Astrocyte of the spinal cord (primary cell): Measurements from ENCODE around the gene HDAC4.

Experiments used
- DNase-seq: peaks from one replicate; pipeline ENCODE4 v3.0.0; 2011; ENCODE audit warnings: low read depth, low spot score
- H3K4me3 ChIP-seq: 2 replicates; pipeline ENCODE4 v1.5.1; 2011; ENCODE audit warnings: low read depth, mild to moderate bottlenecking, low read length, moderate library complexity
- CTCF ChIP-seq: IDR thresholded peaks from 2 replicates; pipeline ENCODE4 v1.5.1; 2012; ENCODE audit warnings: low read depth, mild to moderate bottlenecking, low read length, inconsistent platforms
- in situ Hi-C: cut with HindIII; loops from 2 replicates; pipeline ENCODE4 v1.10.0; 2017; ENCODE audit warnings: low sequenced_read_pairs

The HDAC4 gene

GRCh38 chr2:239337877-239338484 is 62.8 kb downstream of the HDAC4 start:
- no peak for TF ChIP-seq CTCF
- in situ Hi-C loops: no loop called here
- DNase-seq: no peak

GRCh38 chr2:239337122-239337876 is 63.5 kb downstream of the HDAC4 start:
- no peak overlapping the region for H3K4me3 ChIP-seq
- in situ Hi-C loops: no loop called here
- DNase-seq: no peak

More at GRCh38 chr2:239337877-239338484, 62.8 kb downstream of the HDAC4 start:
- no peak overlapping the region for H3K4me3 ChIP-seq

GRCh38 chr2:239331560-239331959 is 69.3 kb downstream of the HDAC4 start:
- no peak overlapping the region for H3K4me3 ChIP-seq
- DNase-seq: no peak
- in situ Hi-C loops: no loop called here
- no peak for TF ChIP-seq CTCF

More at GRCh38 chr2:239337122-239337876, 63.5 kb downstream of the HDAC4 start:
- TF ChIP-seq CTCF: no peak

GRCh38 chr2:239330836-239331235 is 70.0 kb downstream of the HDAC4 start:
- DNase-seq: no peak
- in situ Hi-C loops: no loop called here
- no peak for TF ChIP-seq CTCF
- no peak overlapping the region for H3K4me3 ChIP-seq

- in situ Hi-C loops: no loop called here
- TF ChIP-seq CTCF: no peak
- no peak for DNase-seq
- no peak overlapping the region for H3K4me3 ChIP-seq
These were observed 70.7 kb downstream of the HDAC4 start for GRCh38 chr2:239329972-239330572.

- in situ Hi-C loops: no loop called here
- TF ChIP-seq CTCF: no peak
These were observed 71.4 kb downstream of the HDAC4 start for GRCh38 chr2:239329284-239329971.

More at GRCh38 chr2:239329284-239329971, 71.4 kb downstream of the HDAC4 start:
- no peak for DNase-seq
- H3K4me3 ChIP-seq: no peak overlapping the region
